ENCODE measurements around the gene TBCB. TPM values are rescaled to one million over a fixed set of nuclear protein-coding genes. Genes with fewer than 3 reads are reported as not detected.

TBCB gene
- polyA plus RNA-seq, 1 of the 3 experiments (the other 2 are of a cell fraction) = 712 TPM

- peak; percentile 71 for TF ChIP-seq PBX3 (IDR thresholded peaks at IDR 0.05)
- 0 out of 2 replicates have a peak, but pooled peaks have one; percentile 18 for TF ChIP-seq GABPA (IDR thresholded peaks at IDR 0.05; ENCODE audit: low read depth)
- peak; percentile 77 for TF ChIP-seq POLR2AphosphoS5 (IDR thresholded peaks at IDR 0.05; ENCODE audit: low read depth, low read length)
- no peak for TF ChIP-seq ELF1 (IDR thresholded peaks at IDR 0.05)
- peak; percentile 61; the same call in 1 of the 2 replicates for TF ChIP-seq MAX (IDR thresholded peaks at IDR 0.05; ENCODE audit: low read depth)
- TF ChIP-seq MEF2A (IDR thresholded peaks at IDR 0.05; ENCODE audit: borderline replicate concordance, low read depth) = no peak
Observed at GRCh38 chr19:36139473-36140303, 24.4 kb downstream of the TBCB start, which contains the start of gene CAPNS1 (continued).

- Histone ChIP-seq H3F3A (replicated peaks; ENCODE audit: insufficient read depth) (peaks cover 19% of the 10 kb centered on the region), H3K4me2 (peak overlapping the region; percentile 89), H3K4me3 (ENCODE audit: low read depth in 2 of 2, low read length in 1 of 2) (peak overlapping the region; percentile 80 to 90), H4K20me1 (ENCODE audit: insufficient read depth) (peaks cover 23% of the 10 kb centered on the region), H3K9me3 (no peaks in the 10 kb centered on the region), H3K36me3 (replicated peaks in 1 of 2; ENCODE audit: control insufficient read depth in 1 of 2, insufficient read depth in 2 of 2, low read length in 1 of 2) (peaks cover 23 to 33% of the 10 kb centered on the region in 2 experiments), H3K79me2 (ENCODE audit: insufficient read depth) (peaks cover 36% of the 10 kb centered on the region), H3K9me2 (no peaks in the 10 kb centered on the region), H2AFZ (ENCODE audit: low read depth) (no peak overlapping the region), H3K27me3 (ENCODE audit: insufficient read depth) (no peaks in the 10 kb centered on the region), H3K4me1 (ENCODE audit: control insufficient read depth in 1 of 2, insufficient read depth in 2 of 2, low read depth in 1 of 2, low read length in 1 of 2) (peaks cover 14% of the 10 kb centered on the region in 2 experiments; a peak in 3 of 4 replicates), H3K27ac (ENCODE audit: low read depth in 2 of 2, low read length in 1 of 2) (peak overlapping the region; percentile 82 to 93), H3K9ac (peak overlapping the region; percentile 97)
- peak; percentile 88 for DNase-seq
- ChIA-PET POLR2A (interaction anchor here (1.2 kb wide), 2 partner anchors 13 to 25 kb away, joined by 3 read pairs; partner anchors contain the start of gene TBCB), CTCF (interaction anchor here (1.0 kb wide), 1 partner anchor 12 kb away, joined by 4 read pairs; no protein-coding TSS in a partner anchor)
- WGBS (ENCODE audit: low lambda C conversion rate) = 2% methylated on average over 24 of the region's 31 CpGs
- no peak for TF ChIP-seq IRF3 (IDR thresholded peaks at IDR 0.05; ENCODE audit: low read depth, low read length)
- TF ChIP-seq GABPA (IDR thresholded peaks at IDR 0.05; ENCODE audit: low read depth) = peak; percentile 59
- peak; percentile 29 for TF ChIP-seq MAX (IDR thresholded peaks at IDR 0.05; ENCODE audit: low read depth)
- no peak for TF ChIP-seq USF1 (IDR thresholded peaks at IDR 0.05; ENCODE audit: borderline replicate concordance, low read depth)
- 0 out of 2 replicates have a peak, but pooled peaks have one; percentile 2 for TF ChIP-seq YY1 (IDR thresholded peaks at IDR 0.05; ENCODE audit: low read depth)
Observed at GRCh38 chr19:36140304-36141038, 25.2 kb downstream of the TBCB start.
